A172 (cell line): ENCODE results near the gene STAB1. TPM values are rescaled to one million over a fixed set of nuclear protein-coding genes. Genes with fewer than 3 reads are reported as not detected.

Experiments
- DNase-seq: peaks from one replicate; pipeline ENCODE4 v3.0.0-alpha.2; 2015; ENCODE audit warnings: low spot score
- total RNA-seq: library from RNA; depleted of rRNA; stranded (reverse); fragments of >200 nt; shearing (Covaris generic); gene quantifications from 2 replicates; pipeline ENCODE4 v1.2.3, GENCODE V29; 2014; rRNA removed

Gene STAB1, protein sequence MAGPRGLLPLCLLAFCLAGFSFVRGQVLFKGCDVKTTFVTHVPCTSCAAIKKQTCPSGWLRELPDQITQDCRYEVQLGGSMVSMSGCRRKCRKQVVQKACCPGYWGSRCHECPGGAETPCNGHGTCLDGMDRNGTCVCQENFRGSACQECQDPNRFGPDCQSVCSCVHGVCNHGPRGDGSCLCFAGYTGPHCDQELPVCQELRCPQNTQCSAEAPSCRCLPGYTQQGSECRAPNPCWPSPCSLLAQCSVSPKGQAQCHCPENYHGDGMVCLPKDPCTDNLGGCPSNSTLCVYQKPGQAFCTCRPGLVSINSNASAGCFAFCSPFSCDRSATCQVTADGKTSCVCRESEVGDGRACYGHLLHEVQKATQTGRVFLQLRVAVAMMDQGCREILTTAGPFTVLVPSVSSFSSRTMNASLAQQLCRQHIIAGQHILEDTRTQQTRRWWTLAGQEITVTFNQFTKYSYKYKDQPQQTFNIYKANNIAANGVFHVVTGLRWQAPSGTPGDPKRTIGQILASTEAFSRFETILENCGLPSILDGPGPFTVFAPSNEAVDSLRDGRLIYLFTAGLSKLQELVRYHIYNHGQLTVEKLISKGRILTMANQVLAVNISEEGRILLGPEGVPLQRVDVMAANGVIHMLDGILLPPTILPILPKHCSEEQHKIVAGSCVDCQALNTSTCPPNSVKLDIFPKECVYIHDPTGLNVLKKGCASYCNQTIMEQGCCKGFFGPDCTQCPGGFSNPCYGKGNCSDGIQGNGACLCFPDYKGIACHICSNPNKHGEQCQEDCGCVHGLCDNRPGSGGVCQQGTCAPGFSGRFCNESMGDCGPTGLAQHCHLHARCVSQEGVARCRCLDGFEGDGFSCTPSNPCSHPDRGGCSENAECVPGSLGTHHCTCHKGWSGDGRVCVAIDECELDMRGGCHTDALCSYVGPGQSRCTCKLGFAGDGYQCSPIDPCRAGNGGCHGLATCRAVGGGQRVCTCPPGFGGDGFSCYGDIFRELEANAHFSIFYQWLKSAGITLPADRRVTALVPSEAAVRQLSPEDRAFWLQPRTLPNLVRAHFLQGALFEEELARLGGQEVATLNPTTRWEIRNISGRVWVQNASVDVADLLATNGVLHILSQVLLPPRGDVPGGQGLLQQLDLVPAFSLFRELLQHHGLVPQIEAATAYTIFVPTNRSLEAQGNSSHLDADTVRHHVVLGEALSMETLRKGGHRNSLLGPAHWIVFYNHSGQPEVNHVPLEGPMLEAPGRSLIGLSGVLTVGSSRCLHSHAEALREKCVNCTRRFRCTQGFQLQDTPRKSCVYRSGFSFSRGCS (N-terminal part only)
- total RNA-seq: 0.12 TPM in 1 of 2 replicates, not detected in the other

DNA sequence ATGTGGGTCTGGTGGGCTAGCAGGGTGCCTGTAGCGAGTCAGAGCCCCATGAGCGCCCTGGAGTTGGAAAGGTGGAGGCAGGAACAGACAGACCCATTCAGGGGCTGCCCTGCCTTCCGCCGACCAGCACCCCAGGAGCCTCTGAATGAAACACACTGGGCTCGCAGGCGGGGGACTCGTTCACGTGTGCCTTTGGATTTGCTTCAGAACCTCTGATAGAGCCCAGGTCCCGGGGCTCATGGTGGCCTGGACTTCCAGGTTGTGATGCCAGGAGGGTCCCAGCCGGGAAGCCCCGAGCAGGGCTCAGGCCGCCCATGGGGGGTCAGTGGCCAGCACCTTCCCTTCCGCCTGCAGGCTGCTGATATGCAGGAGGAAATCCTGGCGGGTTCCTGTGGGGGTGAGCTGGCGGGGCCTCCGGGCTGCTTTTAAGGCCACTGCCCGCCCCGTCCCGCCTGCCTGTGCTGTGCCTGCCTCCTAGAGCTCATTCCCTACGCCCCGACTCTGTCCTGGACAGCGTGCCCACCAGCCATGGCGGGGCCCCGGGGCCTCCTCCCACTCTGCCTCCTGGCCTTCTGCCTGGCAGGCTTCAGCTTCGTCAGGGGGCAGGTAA is at the start of gene STAB1:
TSS of gene STAB1 (plus strand) at position 453 of the 610 bp plus-strand sequence. CDS start at position 529, 76 bp downstream.
- DNase-seq: no peak

DNA sequence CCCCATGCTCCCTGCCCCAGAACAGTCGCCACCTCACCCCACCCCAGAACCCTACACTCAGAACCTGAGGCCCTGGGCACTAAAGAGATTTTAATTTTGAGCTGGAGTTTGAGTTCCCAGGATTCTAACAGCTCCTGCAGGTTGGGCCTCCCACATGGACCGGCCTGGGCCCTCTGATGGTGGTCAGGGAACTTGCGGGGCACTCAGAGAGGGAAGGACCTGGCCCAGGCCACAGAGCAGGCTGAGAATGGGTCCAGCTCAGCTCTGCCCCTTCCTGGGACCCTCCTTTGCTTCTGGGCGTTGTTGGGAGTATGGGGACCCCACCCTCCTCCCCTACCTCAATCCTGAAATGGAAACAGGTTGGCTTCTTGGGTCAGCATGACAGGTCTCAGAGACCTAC is 49.1 kb upstream of the STAB1 start:
- no peak for DNase-seq

DNA sequence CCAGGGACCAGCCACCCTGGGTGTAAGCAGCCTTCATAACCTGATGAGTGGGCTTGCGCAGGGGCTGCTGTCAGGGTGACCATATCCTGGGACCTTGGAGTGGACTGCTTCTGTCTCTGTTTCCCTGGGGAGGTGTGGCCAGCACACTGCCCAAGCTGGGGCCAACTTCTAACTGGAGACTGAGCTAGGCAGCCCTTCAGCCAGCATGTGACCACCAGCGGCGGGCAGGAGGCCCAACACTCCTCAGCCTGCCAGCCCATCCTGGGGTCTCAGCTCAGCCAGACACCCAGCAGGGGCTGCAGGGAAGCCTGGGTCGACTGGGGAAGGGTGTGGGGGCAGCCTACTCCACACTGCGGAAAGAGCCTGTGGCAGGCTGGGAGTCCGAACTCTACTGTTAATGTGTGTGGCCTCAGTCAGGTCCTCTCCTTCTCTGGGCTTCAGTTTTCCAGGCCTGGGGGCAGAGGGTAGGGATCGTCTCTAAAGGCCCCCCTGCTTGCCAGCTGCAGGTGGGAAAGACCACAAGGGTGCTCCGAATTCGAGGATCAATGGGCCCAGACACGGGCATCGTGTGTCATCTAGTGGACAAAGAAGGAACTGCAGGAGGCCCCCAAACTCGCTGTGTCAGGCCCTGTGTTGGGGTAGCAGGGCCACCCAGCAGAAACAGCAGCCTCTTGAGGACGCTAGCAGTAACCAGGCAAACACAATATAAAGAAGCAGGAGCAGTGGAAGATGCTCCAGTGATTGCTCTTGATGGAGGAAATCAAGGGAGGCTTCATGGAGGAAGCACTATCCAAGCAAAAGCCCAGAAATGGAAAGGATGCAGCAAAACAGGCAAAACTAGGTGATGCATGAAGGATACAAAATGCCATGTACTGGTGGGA is 48.3 kb upstream of the STAB1 start:
- DNase-seq: peak; percentile 59

DNA sequence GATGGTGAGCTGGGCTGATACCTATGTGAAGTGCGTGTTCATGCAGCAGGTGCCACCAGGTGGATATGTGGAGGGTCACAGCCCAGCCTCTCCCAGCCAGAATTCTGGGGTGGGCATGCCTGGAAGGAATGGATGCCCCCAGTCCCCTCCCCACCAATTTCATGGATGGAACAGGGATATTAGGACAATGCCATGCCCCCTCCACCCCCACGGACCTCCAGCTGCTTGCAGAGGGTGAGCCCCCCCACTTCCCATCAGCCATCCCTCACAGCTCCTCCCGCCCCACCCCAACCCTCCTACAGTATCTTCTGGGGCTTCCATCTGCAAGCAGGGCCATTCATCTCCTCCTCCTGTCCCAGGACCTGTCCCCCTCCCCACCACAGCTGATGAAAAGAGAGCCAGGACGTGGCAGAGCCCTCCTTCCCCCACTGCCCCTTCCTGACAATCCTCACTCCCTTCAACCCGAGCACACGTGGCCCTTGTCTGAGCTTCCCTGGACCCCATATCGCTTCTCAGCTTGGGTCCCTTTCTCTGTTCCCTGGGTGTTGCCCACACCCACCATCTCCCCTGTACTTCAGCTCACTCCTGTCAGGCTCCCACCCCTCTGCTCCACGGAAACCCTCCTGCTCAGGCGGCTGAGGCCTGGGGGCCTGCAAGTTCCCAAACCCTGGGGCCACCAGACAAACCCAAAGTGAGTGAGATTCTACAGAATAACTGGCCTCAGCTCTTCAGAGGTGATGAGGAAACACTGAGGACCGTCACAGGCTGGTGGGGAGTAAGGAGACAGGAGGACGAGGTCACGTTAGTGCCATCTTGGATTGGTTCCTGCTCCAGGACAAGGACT is 47.4 kb upstream of the STAB1 start:
- no peak for DNase-seq

DNA sequence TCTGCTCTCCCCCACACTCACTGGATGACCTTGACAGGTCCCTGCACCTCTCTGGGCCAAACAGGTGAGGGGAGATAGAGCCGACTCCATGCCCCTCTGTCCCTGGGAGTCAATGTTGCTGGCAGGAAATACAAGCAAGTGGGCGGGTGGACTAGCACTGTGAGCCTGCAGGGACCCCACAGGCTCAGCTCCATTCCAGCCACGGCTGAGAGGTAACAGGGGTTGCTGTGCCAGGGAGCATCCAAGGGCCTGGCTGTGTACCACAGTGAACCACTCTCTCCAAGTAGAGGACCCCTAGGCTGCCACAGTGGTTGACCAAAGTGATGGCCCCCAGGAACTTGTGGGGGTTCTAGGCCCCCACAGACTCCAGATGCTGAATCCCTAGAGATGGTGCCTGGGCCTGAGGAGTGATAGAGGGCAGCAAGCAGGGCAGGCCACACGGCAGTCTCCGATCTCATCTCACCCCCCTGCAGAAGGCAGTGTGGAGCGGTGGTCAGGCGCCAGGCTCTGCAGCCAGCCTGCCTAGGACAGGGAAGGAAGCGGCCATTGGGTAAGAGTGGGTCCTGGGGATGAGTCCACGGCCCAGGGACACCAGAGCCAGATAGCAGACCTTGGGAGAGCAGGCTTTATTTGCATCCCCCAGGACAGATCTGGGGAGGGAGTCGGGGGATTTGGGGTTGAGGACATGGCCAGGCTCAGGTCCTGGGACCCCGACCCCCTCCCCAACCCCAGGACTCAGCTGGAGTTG is 44.5 kb upstream of the STAB1 start:
- DNase-seq: no peak

DNA sequence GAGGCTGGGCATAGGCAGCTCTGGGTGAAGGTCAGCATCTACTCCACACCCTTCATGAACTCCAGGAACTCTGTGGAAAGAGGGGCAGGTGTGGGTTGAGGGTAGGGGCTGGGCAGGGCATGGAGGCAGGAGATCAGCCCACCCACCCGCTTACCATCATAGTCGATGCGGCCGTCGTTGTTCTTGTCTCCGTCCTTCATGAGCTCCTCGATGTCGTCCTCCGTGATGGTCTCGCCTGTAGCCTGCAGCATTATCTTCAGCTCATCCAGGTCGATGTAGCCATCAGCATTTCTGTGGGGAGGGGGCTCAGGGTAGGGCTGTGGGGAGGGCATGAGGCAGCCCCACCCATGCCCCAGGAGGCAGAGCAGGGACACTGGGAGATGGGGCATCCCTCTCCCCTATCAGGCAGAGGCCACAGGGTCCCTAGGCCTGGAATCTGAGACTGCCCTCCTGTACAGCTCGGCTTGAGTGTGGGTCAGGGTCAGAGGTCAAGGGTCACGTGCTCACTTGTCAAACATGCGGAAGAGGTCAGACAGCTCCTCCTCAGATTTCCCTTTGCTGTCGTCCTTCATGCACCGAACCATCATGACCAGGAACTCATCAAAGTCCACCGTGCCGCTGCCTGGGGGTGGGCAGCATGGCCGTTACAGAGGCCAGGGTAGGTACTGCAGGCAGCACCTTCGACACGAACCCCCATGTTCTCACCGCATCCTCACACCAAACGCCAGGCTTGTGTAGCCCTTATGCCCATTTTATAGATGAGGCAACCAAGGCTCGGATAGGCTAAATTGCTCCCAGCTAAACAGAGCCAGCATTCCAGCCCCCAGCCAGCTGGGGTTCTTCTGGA is 43.7 kb upstream of the STAB1 start:
- DNase-seq: no peak

DNA sequence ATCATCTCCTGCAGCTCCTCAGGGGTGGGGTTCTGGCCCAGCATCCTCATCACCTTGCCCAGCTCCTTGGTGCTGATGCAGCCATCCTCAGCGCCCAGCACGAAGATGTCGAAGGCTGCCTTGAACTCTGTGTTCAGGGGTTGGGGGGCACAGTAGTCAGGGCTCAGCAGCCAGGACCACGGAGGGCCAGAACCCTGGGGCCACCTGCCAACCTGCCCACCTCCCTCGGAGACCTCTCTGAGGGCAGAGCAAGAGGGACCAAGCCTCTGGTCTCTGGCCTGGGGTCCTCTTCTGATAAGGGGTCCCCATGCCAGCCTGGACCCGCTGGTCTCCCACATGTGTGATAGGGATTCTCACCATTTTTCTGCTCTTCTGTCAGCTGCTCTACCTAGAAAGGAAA is 43.0 kb upstream of the STAB1 start:
- no peak for DNase-seq

DNA sequence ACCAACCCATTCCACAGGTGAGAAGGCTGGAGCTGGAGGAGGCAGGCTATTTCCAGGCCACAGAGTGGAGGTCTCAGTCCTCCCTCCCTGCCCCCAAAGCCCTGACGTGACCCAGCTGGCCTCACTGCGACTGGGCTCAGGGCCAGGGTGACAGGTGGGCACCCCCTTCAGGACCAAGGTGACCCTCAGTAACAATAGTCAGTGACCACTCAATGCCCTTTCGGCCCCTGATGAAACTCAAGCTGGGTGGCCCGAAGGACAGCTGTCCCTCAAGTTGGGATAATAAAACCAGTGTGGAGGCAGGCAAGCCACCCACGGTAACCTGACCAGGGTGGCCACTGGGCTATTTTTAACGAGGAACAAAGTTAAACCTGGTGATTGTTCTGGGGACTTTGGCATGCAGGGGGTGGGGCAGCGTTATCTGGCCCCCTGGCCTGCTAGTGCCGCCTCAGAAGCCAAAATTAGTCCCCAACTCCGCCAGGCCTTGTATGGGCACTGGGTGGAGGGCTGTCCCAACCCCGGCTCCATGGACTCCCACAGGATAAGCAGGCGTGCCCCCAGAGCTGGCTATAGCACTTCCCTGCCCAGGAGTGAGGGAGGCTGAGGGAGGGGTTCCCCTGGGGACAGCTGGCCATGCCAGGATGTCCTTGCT is 42.4 kb upstream of the STAB1 start:
- DNase-seq: no peak

DNA sequence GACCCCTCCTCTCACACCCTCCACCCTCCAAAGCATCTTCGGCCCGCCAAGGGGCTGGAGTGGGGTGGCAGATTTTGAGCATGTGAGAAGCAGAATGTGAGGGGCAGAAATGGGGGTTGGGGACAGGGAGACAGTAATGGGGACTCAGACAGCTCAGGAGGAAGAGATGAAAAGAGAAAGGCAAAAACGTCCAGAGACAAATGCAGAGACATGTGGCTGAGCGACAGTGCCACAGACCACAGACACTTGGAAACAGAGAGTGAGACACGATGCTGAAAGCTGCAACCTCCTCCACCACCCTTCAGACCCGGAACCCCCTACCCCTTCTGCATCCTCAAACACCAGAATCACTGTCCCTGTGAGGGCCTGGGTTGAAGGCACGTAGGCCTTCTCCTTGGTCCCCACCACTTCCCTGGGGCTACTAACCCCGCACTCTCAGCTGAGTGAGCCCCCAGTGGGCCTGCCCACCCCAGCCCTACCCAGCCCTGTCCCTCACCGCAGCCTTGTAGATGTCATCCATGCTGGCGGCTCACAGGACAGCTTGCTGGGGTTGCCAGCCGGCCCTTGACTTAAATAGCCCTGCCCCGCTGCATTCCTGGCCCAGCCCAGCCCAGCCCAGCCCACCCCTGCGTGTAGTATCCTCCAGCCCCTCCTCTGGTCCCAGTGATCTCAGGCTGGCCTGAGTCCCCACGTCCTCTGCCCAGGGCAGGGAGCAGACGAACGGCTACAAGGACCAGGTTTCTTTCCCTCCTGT is 41.5 kb upstream of the STAB1 start, which contains the start of gene TNNC1:
TSS of gene TNNC1 (minus strand) at position 546 of the 754 bp plus-strand sequence. CDS start at position 520, 26 bp downstream.
- DNase-seq: no peak

DNA sequence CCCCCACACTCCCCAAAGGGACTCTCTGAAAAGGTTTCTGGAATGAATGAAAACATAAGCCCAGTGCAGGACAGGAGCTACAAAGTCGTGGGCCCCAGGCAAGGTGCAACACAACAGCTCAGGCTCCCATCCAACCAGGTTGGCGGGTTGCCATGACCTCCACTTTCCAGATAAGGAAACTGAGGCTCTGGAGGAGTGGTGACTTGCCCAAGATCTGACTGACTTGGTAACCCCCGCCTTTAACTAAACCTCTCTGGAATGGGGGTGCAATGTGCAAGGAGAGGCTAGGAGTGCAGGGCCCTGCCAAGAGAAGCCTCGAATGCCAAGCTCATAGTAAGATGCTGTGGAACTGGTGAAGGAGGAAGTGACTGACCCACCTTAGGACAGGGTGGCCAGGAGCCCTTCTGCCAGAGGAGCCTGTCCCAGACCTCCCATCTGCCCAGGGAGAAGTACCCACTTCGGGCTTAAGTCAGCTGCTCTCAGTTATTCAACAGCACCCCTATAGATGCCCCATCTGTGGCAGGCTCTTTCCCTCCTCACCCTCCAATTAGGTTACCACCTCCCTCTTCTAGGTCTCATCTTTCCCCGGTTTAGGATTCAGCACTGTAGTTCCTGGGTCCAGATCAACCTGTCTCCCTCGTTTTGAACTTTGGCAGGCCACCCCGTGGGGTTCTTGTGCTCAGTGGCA is 40.7 kb upstream of the STAB1 start:
- DNase-seq: no peak

DNA sequence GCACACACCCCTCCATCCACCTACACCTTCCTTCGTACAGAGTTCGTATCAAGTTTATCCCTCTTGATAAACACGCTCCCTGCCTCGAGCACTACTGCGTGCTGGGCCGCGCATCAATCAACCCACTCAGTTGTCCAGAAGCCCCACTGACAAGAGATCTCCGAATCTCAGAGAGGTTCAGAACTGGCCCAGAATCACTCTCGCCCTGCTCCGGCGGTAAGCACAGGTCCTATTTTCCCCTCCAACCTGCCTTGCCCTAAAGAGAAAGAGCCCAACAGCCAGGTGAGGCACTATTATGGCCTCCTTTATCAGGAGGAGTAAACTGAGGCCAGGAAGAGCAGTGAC is 40.2 kb upstream of the STAB1 start:
- no peak for DNase-seq

DNA sequence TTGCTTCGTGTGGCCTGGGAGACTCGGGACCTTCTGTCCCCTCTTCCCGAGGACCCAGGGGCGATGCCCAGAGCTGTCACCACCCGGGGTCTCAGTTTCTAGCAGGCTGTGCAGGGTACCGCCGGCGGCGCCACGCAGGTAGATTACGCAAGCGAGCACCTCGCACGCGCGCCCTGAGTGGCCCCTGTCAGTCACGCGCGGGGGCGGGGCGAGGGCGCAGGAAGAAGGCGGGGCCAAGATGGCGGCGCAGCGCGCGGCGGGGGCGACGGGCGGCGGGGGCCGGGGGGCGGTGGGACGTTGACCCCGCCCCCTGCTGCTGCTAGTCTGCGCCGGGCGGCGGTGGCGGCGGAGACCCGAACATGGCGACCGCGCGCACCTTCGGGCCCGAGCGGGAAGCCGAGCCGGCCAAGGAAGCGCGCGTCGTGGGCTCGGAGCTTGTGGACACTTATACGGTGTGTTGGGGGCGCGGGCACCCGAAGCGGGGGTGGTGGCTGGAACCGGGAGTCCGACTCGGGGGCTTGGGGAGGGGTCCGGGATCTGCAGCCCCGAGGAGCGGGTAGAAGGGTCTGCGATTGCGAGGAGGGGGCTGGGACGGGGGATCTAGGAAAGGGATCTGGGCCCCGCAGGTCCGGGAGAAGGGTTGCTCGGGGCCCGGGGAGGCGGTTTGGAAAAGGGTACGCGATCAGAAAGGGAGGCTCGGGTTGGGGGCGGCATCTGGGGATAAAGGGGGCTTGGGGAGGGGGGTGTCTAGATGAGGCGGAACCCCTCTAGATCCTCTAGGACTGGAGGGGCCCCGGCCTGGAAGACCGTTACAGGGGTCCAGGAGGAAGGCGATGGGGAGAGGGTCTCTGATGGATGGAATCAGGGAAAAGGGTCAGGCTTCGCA is 39.6 kb upstream of the STAB1 start, which contains the start of gene NISCH:
TSS of gene NISCH (plus strand) at position 322 of the 886 bp plus-strand sequence. CDS start at position 360, 38 bp downstream.
- peak; percentile 46 for DNase-seq

DNA sequence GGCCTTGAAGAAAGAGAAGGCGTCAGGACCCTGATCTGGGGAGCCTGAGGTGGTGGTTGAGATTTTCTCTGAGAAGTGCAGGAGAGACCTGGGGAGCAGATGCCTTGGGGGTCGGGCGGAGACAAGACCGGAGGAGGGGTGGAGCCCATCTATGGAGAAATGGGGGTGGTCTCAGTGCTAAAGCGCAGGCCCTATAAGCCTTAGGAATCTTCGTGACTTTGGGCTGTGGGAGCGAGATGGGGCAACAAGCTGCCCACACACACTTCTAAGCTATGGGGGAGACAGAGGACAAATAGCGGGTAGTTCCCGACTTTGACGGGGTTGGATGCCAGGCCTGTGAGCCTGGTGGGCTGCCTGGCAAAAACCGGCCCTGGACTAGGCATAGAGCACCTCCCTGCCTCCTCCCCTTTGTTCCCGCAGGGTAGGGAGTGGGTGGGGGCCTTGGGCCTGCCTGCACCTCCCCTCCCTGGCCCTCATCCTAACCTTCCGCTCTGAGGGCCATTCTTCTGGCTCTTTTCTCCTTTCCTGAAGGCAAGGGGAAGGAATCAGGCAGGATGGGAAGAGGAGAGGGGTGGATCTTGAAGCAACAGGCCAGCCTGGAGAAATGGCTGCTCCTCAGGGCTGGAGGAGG is 38.9 kb upstream of the STAB1 start:
- DNase-seq: no peak

DNA sequence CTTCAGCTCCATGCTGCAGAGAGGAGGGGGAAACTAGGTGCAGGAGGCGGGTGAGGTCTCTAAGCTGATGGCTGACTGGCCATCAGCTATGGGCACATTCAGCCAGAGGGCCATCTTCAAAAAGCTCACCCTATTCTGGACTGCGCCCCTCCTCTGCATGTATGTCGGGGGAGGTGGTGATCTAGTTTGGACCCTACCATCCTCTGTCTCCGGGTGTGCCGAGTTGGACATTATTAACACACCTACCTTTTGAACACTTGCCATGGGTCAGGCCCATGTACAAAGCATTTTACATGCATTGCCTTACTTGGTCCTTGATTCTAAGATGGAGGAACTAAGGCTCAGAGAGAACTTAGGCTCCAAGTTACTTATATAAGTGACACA is 38.3 kb upstream of the STAB1 start:
- DNase-seq: no peak
